ENCODE measurements around the gene CD9. TPM values are rescaled to one million over a fixed set of nuclear protein-coding genes. Genes with fewer than 3 reads are reported as not detected.

Gene CD9
- total and polyA plus RNA-seq, 12 donors: 14.9 to 461 (median 276) TPM

GRCh38 chr12:6182279-6182898 is 17.8 kb upstream of the CD9 start:
- Histone ChIP-seq H3K27me3 (no peaks in the 10 kb centered on the region), H3K4me3 (no peak overlapping the region), H3K9me3 (replicated peaks in 1 of 3) (no peaks in the 10 kb centered on the region), H3K36me3 (replicated peaks in 1 of 2) (no peaks in the 10 kb centered on the region), H3K4me1 (replicated peaks in 1 of 2) (peaks cover 5 to 45% of the 10 kb centered on the region in 2 donors), H3K27ac (peak overlapping the region in 3 of 5 donors; percentile 5 to 90 (median 57))
- peak in 4 of 7 donors; percentile 36 to 72 (median 50) for DNase-seq
- intact Hi-C loops (cut with DNase I): no loop called here
- 51 to 63% (median 58%) methylated on average over 17 to 19 of the region's 19 CpGs for WGBS, 4 donors
- TF ChIP-seq POLR2A (IDR thresholded peaks at IDR 0.05): peak in 1 of 2 donors; percentile 20
- TF ChIP-seq CTCF (IDR thresholded peaks at IDR 0.05): no peak

DNA sequence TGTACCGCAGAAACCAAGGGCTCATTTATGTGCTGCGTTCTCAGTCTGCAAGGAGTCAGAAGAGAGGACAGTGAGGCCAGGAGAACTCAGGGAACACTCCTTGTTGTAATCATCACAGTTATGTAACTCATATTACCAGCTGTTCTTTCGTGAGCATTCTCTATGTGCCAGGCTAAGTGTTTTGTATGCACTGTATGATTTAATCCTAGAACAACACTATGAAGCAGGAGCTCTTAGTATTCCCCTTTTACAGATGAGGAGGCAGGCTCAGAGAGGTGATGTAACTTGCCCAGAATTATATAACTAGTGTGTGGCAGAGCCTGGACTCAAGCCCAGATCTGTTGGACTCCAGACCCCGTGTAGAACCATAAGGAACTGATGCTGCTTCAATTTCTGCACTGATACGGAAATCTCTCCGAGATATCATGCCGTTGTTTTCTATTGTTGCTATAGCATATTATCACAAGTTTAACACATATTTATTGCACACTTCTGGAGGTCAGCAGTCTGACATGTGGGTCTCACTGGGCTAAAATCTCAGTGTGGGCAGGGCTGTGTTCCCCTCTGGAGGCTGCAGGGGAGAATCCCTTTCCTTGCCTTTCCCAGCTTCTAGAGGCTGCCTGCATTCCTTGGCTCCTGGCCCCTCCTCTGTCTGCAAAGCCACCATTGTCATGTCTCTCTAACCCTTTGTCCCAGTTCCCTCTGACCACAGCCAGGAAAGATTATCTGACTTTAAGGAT is 16.3 kb upstream of the CD9 start:
- DNase-seq: peak in 4 of 7 donors; percentile 58 to 77 (median 66)
- H3K27me3 ChIP-seq: no peaks in the 10 kb centered on the region
- 46 to 64% (median 54%) methylated on average over 7 of the region's 7 CpGs for WGBS, 4 donors
- TF ChIP-seq CTCF (IDR thresholded peaks at IDR 0.05): no peak
- no peak for TF ChIP-seq POLR2A (IDR thresholded peaks at IDR 0.05)
- no peak overlapping the region for H3K4me3 ChIP-seq
- H3K4me1 ChIP-seq (replicated peaks in 1 of 2): peaks cover 5 to 45% of the 10 kb centered on the region in 2 donors
- peak overlapping the region in 2 of 5 donors; percentile 57 to 90 for H3K27ac ChIP-seq
- intact Hi-C loops (cut with DNase I): no loop called here
- H3K9me3 ChIP-seq (replicated peaks in 1 of 3): no peaks in the 10 kb centered on the region
- H3K36me3 ChIP-seq (replicated peaks in 1 of 2): no peaks in the 10 kb centered on the region

GRCh38 chr12:6185961-6186827 is 14.0 kb upstream of the CD9 start:
- no peak for TF ChIP-seq POLR2A (IDR thresholded peaks at IDR 0.05)
- no peak for TF ChIP-seq CTCF (IDR thresholded peaks at IDR 0.05)
- no peaks in the 10 kb centered on the region for H3K27me3 ChIP-seq
- H3K27ac ChIP-seq: no peak overlapping the region
- H3K36me3 ChIP-seq (replicated peaks in 1 of 2): no peaks in the 10 kb centered on the region
- H3K4me3 ChIP-seq: no peak overlapping the region
- peaks cover 5 to 26% of the 10 kb centered on the region in 2 donors for H3K4me1 ChIP-seq (replicated peaks in 1 of 2)
- no peak for DNase-seq
- no peaks in the 10 kb centered on the region for H3K9me3 ChIP-seq (replicated peaks in 1 of 3)
- WGBS, 4 donors: 80 to 88% (median 82%) methylated on average over 11 to 13 of the region's 13 CpGs
- intact Hi-C loops (cut with DNase I): no loop called here
